Heart left ventricle (tissue), 16 donors: Measurements from ENCODE around the gene RCCD1. TPM values are rescaled to one million over a fixed set of nuclear protein-coding genes. Genes with fewer than 3 reads are reported as not detected.

Source experiments
- ATAC-seq, 4 donors: fragments of 200-7000 bp; cut with Tn5 transposase; one replicate each; pipeline ENCODE4 v1.9.1; 2020 to 2022; ENCODE audit warnings: moderate library complexity in 4 of 4, mild to moderate bottlenecking in 3 of 4, moderate number of reproducible peaks in 1 of 4
- DNase-seq, 5 donors: peaks; one replicate each; pipeline ENCODE4 v3.0.0-alpha.2; 2020
- H3K27ac ChIP-seq, 12 donors: fragments of 200-600 bp; sonication (generic) in 4 of 12; one replicate each; pipeline versions ENCODE4 v1.5.0 to v1.8.0; 2016 to 2022; ENCODE audit warnings: mild to moderate bottlenecking in 2 of 12
- H3K27me3 ChIP-seq, 9 donors: fragments of 200-600 bp; sonication (generic) in 2 of 9; one replicate each; pipeline versions ENCODE4 v1.5.1 to v1.8.0; 2016 to 2022; ENCODE audit warnings: mild to moderate bottlenecking in 3 of 9
- H3K36me3 ChIP-seq, 9 donors: fragments of 200-600 bp; sonication (generic) in 2 of 9; one replicate each; pipeline versions ENCODE4 v1.5.0 to v1.8.0; 2018 to 2022; ENCODE audit warnings: mild to moderate bottlenecking in 2 of 9
- H3K4me1 ChIP-seq, 12 donors: fragments of 200-600 bp; sonication (generic) in 4 of 12; one replicate each; pipeline versions ENCODE4 v1.5.0 to v1.8.0; 2016 to 2022; ENCODE audit warnings: mild to moderate bottlenecking in 3 of 12
- H3K4me3 ChIP-seq, 12 donors: fragments of 200-600 bp; sonication (generic) in 4 of 12; one replicate each; pipeline versions ENCODE4 v1.5.0 to v1.8.0; 2017 to 2022; ENCODE audit warnings: mild to moderate bottlenecking in 9 of 12, moderate library complexity in 4 of 12
- H3K9me3 ChIP-seq, 12 donors: fragments of 200-600 bp; sonication (generic) in 4 of 12; one replicate each; pipeline versions ENCODE4 v1.5.0 to v1.8.0; 2016 to 2022; ENCODE audit warnings: mild to moderate bottlenecking in 1 of 12
- CTCF ChIP-seq, 12 donors: fragments of 200-600 bp; sonication (generic) in 4 of 12; IDR thresholded peaks; one replicate each; pipeline versions ENCODE4 v1.5.0 to v1.8.0; 2018 to 2022; ENCODE audit warnings: antibody characterized with exemption in 12 of 12, mild to moderate bottlenecking in 5 of 12
- POLR2A ChIP-seq, 2 donors: fragments of 450-650 bp; IDR thresholded peaks; one replicate each; pipeline ENCODE4 v1.6.1; 2017; ENCODE audit warnings: antibody characterized with exemption in 2 of 2, mild to moderate bottlenecking in 2 of 2, moderate library complexity in 2 of 2
- WGBS, 4 donors: extraction: QIAGEN DNeasy Blood & Tissue Kit in 2 of 4; methylation state at CpG; one replicate each; pipeline versions ENCODE4 v1.1.5 to v1.1.7; 2013 to 2018; 5-methylcytosine and 5-hydroxymethylcytosine counted together
- intact Hi-C, 10 donors: fragments of 100-400 bp; cut with DNase I; formaldehyde crosslinking; loops; one replicate each; pipeline versions ENCODE4 v1.11.1 to v1.14.2; 2022
- polyA plus RNA-seq, 2 donors: library from polyadenylated mRNA; stranded (reverse); fragments of 200-250 nt; gene quantifications; one replicate each; pipeline ENCODE4 v1.2.3, GENCODE V29; 2013
- total RNA-seq, 9 donors: library from RNA; depleted of rRNA in 2 of 9; stranded (reverse); fragments of >200 nt in 2 of 9; fragmentation: NEBNext Ultra II Directional in 3 of 9; extraction: Animal tissue kit (Norgen Biotek cat#: 25700) in 3 of 9; gene quantifications; one replicate each; pipeline versions ENCODE4 v1.1.0 to v1.2.4, GENCODE V29; 2016 to 2023
- donor health status: ischemic (EF 13 %, LVEDD 7.1; RV severe dilation, severe dysfunction).
- donor health status: healthy with polysubstance abuse.
- donor health status: DM: no; HTN: yes; CAD: no.
- donor health status: DM: no; HTN: no; CAD: no.
- donor health status: ischemic (EF 25% LVEDD 6.9; RV normal size, moderate dysfunction).
- donor health status: ischemic (EF 25% LVEDD 5.7; RV mildly dilated, moderate dysfunction).
- donor health status: healthy.
- donor health status: DM: yes; HTN: yes; CAD: no.
- donor health status: ischemic (EF 35%, LVEDD 5.7; RV mildly dilated, moderate dysfunction).
- donor health status: nonischemic (EF 11% LVEDD 7.7; RV severe dilation, severe dysfunction).
- donor health status: DM: yes; HTN: yes; CAD: no.
- donor health status: PGD.
- donor health status: ischemic (EF 29% LVEDD 5.4; RV normal size, mild dysfunction).
- donor health status: nonischemic (EF 23%, LVEDD 6.1; RV moderate dilation, normal function).

The RCCD1 gene
- total and polyA plus RNA-seq, 11 donors, result 5.4 to 11.1 (median 6.9) TPM

GRCh38 chr15:90968434-90968833, 13.8 kb downstream of the RCCD1 start:
- no peaks in the 10 kb centered on the region for H3K27me3 ChIP-seq
- no peak overlapping the region for H3K4me3 ChIP-seq
- no peaks in the 10 kb centered on the region for H3K4me1 ChIP-seq
- no peak overlapping the region for H3K27ac ChIP-seq
- intact Hi-C loops, result no loop called here
- TF ChIP-seq POLR2A (IDR thresholded peaks at IDR 0.05), result no peak
- TF ChIP-seq CTCF (IDR thresholded peaks at IDR 0.05), result no peak
- no peak for ATAC-seq
- no peak for DNase-seq
- H3K36me3 ChIP-seq, result peaks cover 0 to 70% (median 31%) of the 10 kb centered on the region in 9 donors
- no peaks in the 10 kb centered on the region for H3K9me3 ChIP-seq
- 90 to 100% (median 96%) methylated on average over 1 of the region's 1 CpG for WGBS, 4 donors

- H3K4me3 ChIP-seq, result no peak overlapping the region
- ATAC-seq (no peak), DNase-seq (no peak)
- TF ChIP-seq CTCF (IDR thresholded peaks at IDR 0.05), result no peak
- no peaks in the 10 kb centered on the region for H3K4me1 ChIP-seq
- no peaks in the 10 kb centered on the region for H3K27me3 ChIP-seq
- WGBS, 4 donors, result 88 to 93% (median 91%) methylated on average over 7 of the region's 7 CpGs
- H3K27ac ChIP-seq, result no peak overlapping the region
- intact Hi-C loops, result no loop called here
- H3K9me3 ChIP-seq, result no peaks in the 10 kb centered on the region
- H3K36me3 ChIP-seq, result peaks cover 0 to 63% (median 17%) of the 10 kb centered on the region in 9 donors
These were observed 15.6 kb downstream of the RCCD1 start for GRCh38 chr15:90970274-90970673.

GRCh38 chr15:90972133-90972532, 17.4 kb downstream of the RCCD1 start:
- 83 to 97% (median 90%) methylated on average over 5 of the region's 5 CpGs for WGBS, 4 donors
- H3K36me3 ChIP-seq, result peaks cover 0 to 61% (median 3%) of the 10 kb centered on the region in 9 donors
- TF ChIP-seq POLR2A (IDR thresholded peaks at IDR 0.05) (no peak), CTCF (IDR thresholded peaks at IDR 0.05) (no peak)

GRCh38 chr15:90974216-90974615, 19.5 kb downstream of the RCCD1 start:
- Histone ChIP-seq H3K9me3 (no peaks in the 10 kb centered on the region), H3K27ac (no peak overlapping the region), H3K36me3 (peaks cover 0 to 56% (median 0%) of the 10 kb centered on the region in 9 donors), H3K27me3 (no peaks in the 10 kb centered on the region), H3K4me1 (no peaks in the 10 kb centered on the region), H3K4me3 (no peak overlapping the region)
- ATAC-seq (no peak), DNase-seq (no peak)
- WGBS, 4 donors, result 95 to 96% (median 96%) methylated on average over 20 to 21 of the region's 21 CpGs
- TF ChIP-seq POLR2A (IDR thresholded peaks at IDR 0.05), result no peak
- no peak for TF ChIP-seq CTCF (IDR thresholded peaks at IDR 0.05)
- intact Hi-C loops, result no loop called here

More at GRCh38 chr15:90972133-90972532, 17.4 kb downstream of the RCCD1 start:
- DNase-seq, result no peak
- intact Hi-C loops, result no loop called here
- no peak for ATAC-seq
- Histone ChIP-seq H3K4me1 (no peaks in the 10 kb centered on the region), H3K9me3 (no peaks in the 10 kb centered on the region), H3K27ac (no peak overlapping the region), H3K27me3 (no peaks in the 10 kb centered on the region), H3K4me3 (no peak overlapping the region)
